GM12878 (cell line): ENCODE data around the gene STAG1. TPM values are rescaled to one million over a fixed set of nuclear protein-coding genes. Genes with fewer than 3 reads are reported as not detected.

Experiments used
- ATAC-seq: fragments of 200-7000 bp; cut with Tn5 transposase; 3 replicates; pipeline ENCODE4 v1.9.1; 2020; ENCODE audit warnings: mild to moderate bottlenecking, moderate library complexity
- BruUV-seq: library from RNA; stranded (reverse); fragments of 400-500 nt; replicated peaks from 2 replicates; lab custom pipeline; 2021; lab: Mats Ljungman, UMichigan
- CTCF ChIA-PET: fragments of 300-600 bp; sonication (Branson Sonifier 250); formaldehyde crosslinking; extraction: SDS; loops from one replicate; lab custom pipeline; 2021; ENCODE audit warnings: inconsistent platforms; lab: Yijun Ruan, JAX
- POLR2A ChIA-PET: fragments of 350-600 bp; formaldehyde crosslinking; extraction: SDS; loops from one replicate; lab custom pipeline; 2021; ENCODE audit warnings: inconsistent platforms; lab: Charles Lee
- RAD21 ChIA-PET: fragments of 300-600 bp; sonication (Branson Sonifier 250); formaldehyde crosslinking; loops from one replicate; lab custom pipeline; 2023; ENCODE audit warnings: antibody characterized with exemption; ENCODE audit not compliant: unreplicated experiment; lab: Charles Lee
- SMC1A ChIA-PET: fragments of 300-600 bp; sonication (Branson Sonifier 250); formaldehyde crosslinking; loops from one replicate; lab custom pipeline; 2023; ENCODE audit not compliant: unreplicated experiment, uncharacterized antibody; lab: Charles Lee
- DNase-seq: peaks from one replicate; pipeline ENCODE4 v3.0.0-alpha.2; 2011; ENCODE audit warnings: low read depth, low spot score
- FAIRE-seq: peaks from 3 replicates; lab custom pipeline; 2011; peaks lifted over from hg19 to GRCh38; lab: Jason Lieb, UNC
- H2AFZ ChIP-seq: 2 replicates; pipeline ENCODE4 v1.6.0; 2011; ENCODE audit warnings: low read depth, low read length, control low read depth; ENCODE audit not compliant: control insufficient read depth
- H3K27ac ChIP-seq: 2 replicates; pipeline ENCODE4 v1.5.1; 2011; ENCODE audit warnings: control low read depth; ENCODE audit not compliant: control insufficient read depth, insufficient read depth
- H3K27me3 ChIP-seq, 2 experiments: replicated peaks in 1 of 2; 2 replicates each; pipeline versions ENCODE4 v1.6.0 to v1.6.1; 2011; ENCODE audit warnings: low read length in 1 of 2; ENCODE audit not compliant: control insufficient read depth in 2 of 2, insufficient read depth in 2 of 2
- H3K36me3 ChIP-seq, 2 experiments: 2 replicates each; pipeline ENCODE4 v1.5.1; 2011; ENCODE audit warnings: low read length in 1 of 2; ENCODE audit not compliant: control insufficient read depth in 2 of 2, insufficient read depth in 2 of 2
- H3K4me1 ChIP-seq: 2 replicates; pipeline ENCODE4 v1.6.1; 2011; ENCODE audit warnings: mild to moderate bottlenecking, low read length, moderate library complexity, mixed read lengths; ENCODE audit not compliant: control insufficient read depth, insufficient read depth
- H3K4me2 ChIP-seq: 2 replicates; pipeline ENCODE4 v1.6.0; 2011; ENCODE audit warnings: control low read depth; ENCODE audit not compliant: control insufficient read depth, insufficient read depth
- H3K4me3 ChIP-seq: fragments of 200-600 bp; sonication (generic); 2 replicates; pipeline ENCODE4 v1.5.1; 2016
- H3K79me2 ChIP-seq: 2 replicates; pipeline ENCODE4 v1.6.0; 2011; ENCODE audit warnings: low read length; ENCODE audit not compliant: control insufficient read depth, insufficient read depth
- H3K9ac ChIP-seq: 2 replicates; pipeline ENCODE4 v1.8.0; 2011; ENCODE audit warnings: low read length, control low read depth, mixed read lengths; ENCODE audit not compliant: control insufficient read depth, insufficient read depth
- H3K9me3 ChIP-seq: replicated peaks from 3 replicates; pipeline ENCODE4 v1.5.1; 2011; ENCODE audit warnings: mild to moderate bottlenecking, low read length; ENCODE audit not compliant: control insufficient read depth, insufficient read depth
- H4K20me1 ChIP-seq: 2 replicates; pipeline ENCODE4 v1.6.0; 2011; ENCODE audit not compliant: control insufficient read depth, insufficient read depth
- BCL11A ChIP-seq: IDR thresholded peaks from 2 replicates; pipeline ENCODE4 v1.6.1; 2011; ENCODE audit warnings: low read depth, low read length
- BHLHE40 ChIP-seq, 2 experiments: fragments of 450-650 bp in 1 of 2; IDR thresholded peaks; 2 replicates each; pipeline ENCODE4 v1.6.1; 2011 to 2017; ENCODE audit warnings: low read depth in 2 of 2, borderline replicate concordance in 1 of 2, improper control_type of control experiment in 1 of 2, low read length in 1 of 2, mild to moderate bottlenecking in 1 of 2
- CREM ChIP-seq: IDR thresholded peaks from 2 replicates; pipeline ENCODE4 v1.6.1; 2014; ENCODE audit warnings: antibody characterized with exemption, low read depth
- DPF2 ChIP-seq: fragments of 450-650 bp; IDR thresholded peaks from 2 replicates; pipeline ENCODE4 v1.6.1; 2017; ENCODE audit warnings: mild to moderate bottlenecking
- EP300 ChIP-seq, 2 experiments: fragments of 150-350 bp in 1 of 2; IDR thresholded peaks; 2 replicates each; pipeline ENCODE4 v1.6.1; 2011 to 2012; ENCODE audit warnings: low read depth in 2 of 2, low read length in 2 of 2, borderline replicate concordance in 1 of 2, improper control_type of control experiment in 1 of 2, inconsistent platforms in 1 of 2; ENCODE audit not compliant: control insufficient read depth in 1 of 2
- ESRRA ChIP-seq: IDR thresholded peaks from 2 replicates; pipeline ENCODE4 v1.6.1; 2012; ENCODE audit warnings: mild to moderate bottlenecking, low read length, improper control_type of control experiment
- HDAC2 ChIP-seq: fragments of 200-600 bp; sonication (generic); IDR thresholded peaks from 2 replicates; pipeline ENCODE4 v1.6.1; 2017
- IRF3 ChIP-seq: fragments of 450-650 bp; IDR thresholded peaks from 2 replicates; pipeline ENCODE4 v1.6.1; 2014; ENCODE audit warnings: mild to moderate bottlenecking
- KDM1A ChIP-seq: fragments of 200-600 bp; sonication (generic); IDR thresholded peaks from 2 replicates; pipeline ENCODE4 v1.6.1; 2016; ENCODE audit warnings: borderline replicate concordance
- MAX ChIP-seq: IDR thresholded peaks from 2 replicates; pipeline ENCODE4 v1.6.1; 2012; ENCODE audit warnings: low read depth, low read length, improper control_type of control experiment
- NFYB ChIP-seq: IDR thresholded peaks from 2 replicates; pipeline ENCODE4 v1.6.1; 2011; ENCODE audit warnings: low read depth, mild to moderate bottlenecking, low read length, improper control_type of control experiment, moderate library complexity; ENCODE audit not compliant: insufficient read depth
- PML ChIP-seq: IDR thresholded peaks from 2 replicates; pipeline ENCODE4 v1.6.1; 2012; ENCODE audit warnings: low read length, inconsistent platforms
- POLR2A ChIP-seq: IDR thresholded peaks from 2 replicates; pipeline ENCODE4 v1.6.1; 2011; ENCODE audit warnings: low read depth, mild to moderate bottlenecking, low read length
- RBBP5 ChIP-seq: fragments of 200-600 bp; sonication (generic); conservative IDR thresholded peaks from 2 replicates; pipeline ENCODE4 v1.6.1; 2016
- SP1 ChIP-seq: IDR thresholded peaks from one replicate; pipeline ENCODE4 v1.6.1; 2011; ENCODE audit warnings: low read depth, low read length
- TBL1XR1 ChIP-seq: IDR thresholded peaks from 2 replicates; pipeline ENCODE4 v1.6.1; 2012; ENCODE audit warnings: low read depth, low read length, improper control_type of control experiment
- USF2 ChIP-seq: IDR thresholded peaks from 2 replicates; pipeline ENCODE4 v1.6.1; 2011; ENCODE audit warnings: low read depth, low read length, improper control_type of control experiment, borderline replicate concordance
- YBX1 ChIP-seq: fragments of 450-650 bp; IDR thresholded peaks from 2 replicates; pipeline ENCODE4 v1.6.1; 2016; ENCODE audit warnings: antibody characterized with exemption
- in situ Hi-C: fragments of 300-500 bp; cut with MboI; formaldehyde crosslinking; loops from 9 replicates; pipeline ENCODE4 v1.14.3; 2018; ENCODE audit warnings: mixed read lengths
- intact Hi-C: fragments of 100-400 bp; cut with micrococcal nuclease; formaldehyde crosslinking; loops from one replicate; pipeline ENCODE4 v1.14.2; 2022; ENCODE audit not compliant: unreplicated experiment
- polyA plus RNA-seq, 11 experiments: library from polyadenylated mRNA; depleted of rRNA in 4 of 11; unstranded in 6 of 11; stranded (reverse) in 5 of 11; fragments of >200 nt; fragmentation: Nextera tagmentation in 4 of 11; fragmentation: Illumina TruSeq in 1 of 11; extraction: Ambion mirVana in 4 of 11; extraction: Trizol in 1 of 11; gene quantifications; 1 replicate in 1 of 11; 2 replicates in 10 of 11; pipeline versions ENCODE4 v1.2.1 to v1.2.3, GENCODE V29; 2011 to 2016; ENCODE audit warnings: inconsistent platforms in 2 of 11, missing spikeins in 2 of 11, low read depth in 1 of 11
- total RNA-seq, 4 experiments: library from RNA; depleted of rRNA in 3 of 4; stranded (reverse); fragments of >200 nt in 3 of 4; fragmentation: Illumina TruSeq in 1 of 4; extraction: Trizol in 1 of 4; gene quantifications; 2 replicates each; pipeline versions ENCODE4 v1.2.1 to v1.2.3, GENCODE V29; 2013 to 2021
- TF ChIP-seq, protein P1 (sequence below): fragments of 450-650 bp; formaldehyde crosslinking; IDR thresholded peaks from 2 replicates; pipeline ENCODE4 v1.4.0; 2022; ENCODE audit warnings: mild to moderate bottlenecking, moderate library complexity
- TF ChIP-seq, protein P2 (sequence below): fragments of 450-650 bp; IDR thresholded peaks from 2 replicates; pipeline ENCODE4 v1.6.1; 2016; ENCODE audit warnings: mild to moderate bottlenecking

The STAG1 gene
- total and polyA plus RNA-seq, 10 of the 15 experiments (the other 5 are each of a cell fraction or from before 2014, with no cell fraction given), result 4.4 to 30.1 (median 20.2) TPM

- TF ChIP-seq BCL11A, result no peak
- no peak for TF ChIP-seq SP1
- no peak for TF ChIP-seq USF2
- TF ChIP-seq BHLHE40 (IDR thresholded peaks at IDR 0.05; ENCODE audit: borderline replicate concordance in 1 of 2, low read depth in 2 of 2, low read length in 1 of 2), result no peak
- TF ChIP-seq NFYB, result no peak
- TF ChIP-seq MAX, result no peak
- TF ChIP-seq CREM, result no peak
- no peak for TF ChIP-seq DPF2
Measured at GRCh38 chr3:136428167-136428566, 324.0 kb downstream of the STAG1 start (continued).

GRCh38 chr3:136427236-136427635, 324.9 kb downstream of the STAG1 start:
- H3K27me3 ChIP-seq, result no peaks in the 10 kb centered on the region
- no peaks in the 10 kb centered on the region for H4K20me1 ChIP-seq
- H3K4me3 ChIP-seq, result no peak overlapping the region
- H3K9me3 ChIP-seq, result no peaks in the 10 kb centered on the region
- SMC1A ChIA-PET, result interaction anchor here (0.9 to 1.2 kb wide), 2 partner anchors 9 to 14 kb away, joined by 3 read pairs; no protein-coding TSS in a partner anchor
- no peak overlapping the region for H3K27ac ChIP-seq
- no peak overlapping the region for H3K4me2 ChIP-seq
- no peak overlapping the region for H2AFZ ChIP-seq
- intact Hi-C loops (no loop called here), in situ Hi-C loops (no loop called here)
- RAD21 ChIA-PET, result interaction anchor here (1.4 kb wide), 1 partner anchor 325 kb away, joined by 4 read pairs; the partner anchor contains the start of gene STAG1
- BruUV-seq, result no TSS peak
- H3K79me2 ChIP-seq, result no peaks in the 10 kb centered on the region
- no peaks in the 10 kb centered on the region for H3K4me1 ChIP-seq
- CTCF ChIA-PET, result no interaction called here
- no peaks in the 10 kb centered on the region for H3K36me3 ChIP-seq
- POLR2A ChIA-PET, result no interaction called here
- no peak for DNase-seq
- no peak for FAIRE-seq
- H3K9ac ChIP-seq, result no peak overlapping the region
- no peak for ATAC-seq
- TF ChIP-seq KDM1A, result no peak
- no peak for TF ChIP-seq RBBP5
- TF ChIP-seq EP300 (IDR thresholded peaks at IDR 0.05; ENCODE audit: borderline replicate concordance in 1 of 2, control insufficient read depth in 1 of 2, low read depth in 2 of 2, low read length in 2 of 2), result no peak
- TF ChIP-seq PML, result no peak
- no peak for TF ChIP-seq IRF3
- no peak for TF ChIP-seq YBX1
- no peak for TF ChIP-seq HDAC2
- TF ChIP-seq, protein P1, sequence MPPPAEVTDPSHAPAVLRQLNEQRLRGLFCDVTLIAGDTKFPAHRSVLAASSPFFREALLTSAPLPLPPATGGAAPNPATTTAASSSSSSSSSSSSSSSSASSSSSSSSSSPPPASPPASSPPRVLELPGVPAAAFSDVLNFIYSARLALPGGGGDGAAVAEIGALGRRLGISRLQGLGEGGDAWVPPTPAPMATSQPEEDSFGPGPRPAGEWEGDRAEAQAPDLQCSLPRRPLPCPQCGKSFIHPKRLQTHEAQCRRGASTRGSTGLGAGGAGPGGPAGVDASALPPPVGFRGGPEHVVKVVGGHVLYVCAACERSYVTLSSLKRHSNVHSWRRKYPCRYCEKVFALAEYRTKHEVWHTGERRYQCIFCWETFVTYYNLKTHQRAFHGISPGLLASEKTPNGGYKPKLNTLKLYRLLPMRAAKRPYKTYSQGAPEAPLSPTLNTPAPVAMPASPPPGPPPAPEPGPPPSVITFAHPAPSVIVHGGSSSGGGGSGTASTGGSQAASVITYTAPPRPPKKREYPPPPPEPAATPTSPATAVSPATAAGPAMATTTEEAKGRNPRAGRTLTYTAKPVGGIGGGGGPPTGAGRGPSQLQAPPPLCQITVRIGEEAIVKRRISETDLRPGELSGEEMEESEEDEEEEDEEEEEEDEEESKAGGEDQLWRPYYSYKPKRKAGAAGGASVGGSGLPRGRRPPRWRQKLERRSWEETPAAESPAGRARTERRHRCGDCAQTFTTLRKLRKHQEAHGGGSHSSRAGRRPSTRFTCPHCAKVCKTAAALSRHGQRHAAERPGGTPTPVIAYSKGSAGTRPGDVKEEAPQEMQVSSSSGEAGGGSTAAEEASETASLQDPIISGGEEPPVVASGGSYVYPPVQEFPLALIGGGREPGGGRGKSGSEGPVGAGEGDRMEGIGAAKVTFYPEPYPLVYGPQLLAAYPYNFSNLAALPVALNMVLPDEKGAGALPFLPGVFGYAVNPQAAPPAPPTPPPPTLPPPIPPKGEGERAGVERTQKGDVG (CRISPR knock-in tag), result no peak
- TF ChIP-seq ESRRA, result no peak
- TF ChIP-seq POLR2A, result no peak
- TF ChIP-seq, protein P2, sequence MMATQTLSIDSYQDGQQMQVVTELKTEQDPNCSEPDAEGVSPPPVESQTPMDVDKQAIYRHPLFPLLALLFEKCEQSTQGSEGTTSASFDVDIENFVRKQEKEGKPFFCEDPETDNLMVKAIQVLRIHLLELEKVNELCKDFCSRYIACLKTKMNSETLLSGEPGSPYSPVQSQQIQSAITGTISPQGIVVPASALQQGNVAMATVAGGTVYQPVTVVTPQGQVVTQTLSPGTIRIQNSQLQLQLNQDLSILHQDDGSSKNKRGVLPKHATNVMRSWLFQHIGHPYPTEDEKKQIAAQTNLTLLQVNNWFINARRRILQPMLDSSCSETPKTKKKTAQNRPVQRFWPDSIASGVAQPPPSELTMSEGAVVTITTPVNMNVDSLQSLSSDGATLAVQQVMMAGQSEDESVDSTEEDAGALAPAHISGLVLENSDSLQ, result no peak
- TF ChIP-seq TBL1XR1, result no peak
